C4-2B (cell line): ENCODE results near the gene NOP53.

ENCODE experiments used
- ZFX ChIP-seq: fragments of 450-650 bp; IDR thresholded peaks from 2 replicates; pipeline ENCODE4 v1.6.1; 2017
- TF ChIP-seq, protein P1 (sequence below): fragments of 450-650 bp; conservative IDR thresholded peaks from 2 replicates; pipeline ENCODE4 v1.5.1; 2017; ENCODE audit warnings: mild to moderate bottlenecking

DNA sequence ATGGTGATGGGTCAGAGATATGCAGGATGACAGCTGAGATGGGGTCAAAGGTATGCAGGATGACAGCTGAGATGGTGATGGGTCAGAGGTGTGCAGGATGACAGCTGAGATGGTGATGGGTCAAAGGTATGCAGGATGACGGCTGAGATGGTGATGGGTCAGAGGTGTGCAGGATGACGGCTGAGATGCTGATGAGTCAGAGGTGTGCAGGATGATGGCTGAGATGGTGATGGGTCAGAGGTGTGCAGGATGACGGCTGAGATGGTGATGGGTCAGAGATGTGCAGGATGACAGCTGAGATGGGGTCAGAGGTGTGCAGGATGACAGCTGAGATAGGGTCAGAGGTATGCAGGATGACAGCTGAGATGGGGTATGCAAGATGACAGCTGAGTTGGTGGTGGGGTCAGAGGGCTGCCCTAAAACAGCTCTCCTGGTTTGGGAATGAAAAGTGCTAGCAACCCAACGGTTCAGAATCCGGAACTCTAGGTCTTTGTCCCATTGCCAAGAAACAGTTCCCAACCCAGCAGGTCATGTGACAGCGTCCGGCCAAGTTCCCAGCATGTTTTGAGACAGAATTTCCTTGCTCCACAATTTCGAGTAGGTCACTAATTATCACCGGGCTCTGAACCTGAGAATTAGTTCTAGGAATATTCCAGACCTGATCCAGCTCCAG is 36.4 kb downstream of the NOP53 start:
- TF ChIP-seq, protein P1, sequence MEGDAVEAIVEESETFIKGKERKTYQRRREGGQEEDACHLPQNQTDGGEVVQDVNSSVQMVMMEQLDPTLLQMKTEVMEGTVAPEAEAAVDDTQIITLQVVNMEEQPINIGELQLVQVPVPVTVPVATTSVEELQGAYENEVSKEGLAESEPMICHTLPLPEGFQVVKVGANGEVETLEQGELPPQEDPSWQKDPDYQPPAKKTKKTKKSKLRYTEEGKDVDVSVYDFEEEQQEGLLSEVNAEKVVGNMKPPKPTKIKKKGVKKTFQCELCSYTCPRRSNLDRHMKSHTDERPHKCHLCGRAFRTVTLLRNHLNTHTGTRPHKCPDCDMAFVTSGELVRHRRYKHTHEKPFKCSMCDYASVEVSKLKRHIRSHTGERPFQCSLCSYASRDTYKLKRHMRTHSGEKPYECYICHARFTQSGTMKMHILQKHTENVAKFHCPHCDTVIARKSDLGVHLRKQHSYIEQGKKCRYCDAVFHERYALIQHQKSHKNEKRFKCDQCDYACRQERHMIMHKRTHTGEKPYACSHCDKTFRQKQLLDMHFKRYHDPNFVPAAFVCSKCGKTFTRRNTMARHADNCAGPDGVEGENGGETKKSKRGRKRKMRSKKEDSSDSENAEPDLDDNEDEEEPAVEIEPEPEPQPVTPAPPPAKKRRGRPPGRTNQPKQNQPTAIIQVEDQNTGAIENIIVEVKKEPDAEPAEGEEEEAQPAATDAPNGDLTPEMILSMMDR: no peak
- no peak for TF ChIP-seq ZFX
